ENCODE measurements around the gene TTLL9. TPM values are rescaled to one million over a fixed set of nuclear protein-coding genes. Genes with fewer than 3 reads are reported as not detected.

Gene TTLL9
- polyA plus RNA-seq, 1 donor (not counting 4 experiments of a cell fraction or from before 2014, with no cell fraction given): not detected

- Histone ChIP-seq H3K4me3 (ENCODE audit: control insufficient read depth in 2 of 3, extremely low read depth in 1 of 3, insufficient read depth in 2 of 3, low read depth in 1 of 3, low read length in 3 of 3) (no peak overlapping the region), H3K4me2 (ENCODE audit: control insufficient read depth, extremely low read depth, insufficient read depth, low read depth, low read length) (no peak overlapping the region), H3K79me2 (ENCODE audit: control insufficient read depth, insufficient read depth, low read length) (no peaks in the 10 kb centered on the region), H3K36me3 (ENCODE audit: control insufficient read depth in 2 of 2, extremely low read depth in 1 of 2, insufficient read depth in 2 of 2, low read length in 2 of 2) (no peaks in the 10 kb centered on the region), H3K27ac (ENCODE audit: control insufficient read depth, insufficient read depth, low read length) (no peak overlapping the region), H3K4me1 (ENCODE audit: control insufficient read depth, extremely low read depth, insufficient read depth, low read length) (no peaks in the 10 kb centered on the region), H3K27me3 (ENCODE audit: control insufficient read depth, extremely low read depth, insufficient read depth, low read length) (peaks cover 13% of the 10 kb centered on the region), H4K20me1 (ENCODE audit: control insufficient read depth, extremely low read depth, insufficient read depth, low read length) (no peaks in the 10 kb centered on the region), H3K9me3 (ENCODE audit: control insufficient read depth, low read depth, low read length) (no peaks in the 10 kb centered on the region), H3K9me1 (ENCODE audit: control insufficient read depth, extremely low read depth, insufficient read depth, low read length) (no peaks in the 10 kb centered on the region), H3K9ac (ENCODE audit: control insufficient read depth, extremely low read depth, insufficient read depth, low read length) (no peak overlapping the region), H2AFZ (ENCODE audit: control insufficient read depth, low read length) (no peak overlapping the region)
- FAIRE-seq (no peak), DNase-seq (ENCODE audit: low read depth, low spot score) (no peak)
- TF ChIP-seq CTCF (optimal IDR thresholded peaks at IDR 0.05 in 1 of 3, IDR thresholded peaks at IDR 0.05 in 1 of 3, conservative IDR thresholded peaks at IDR 0.05 in 1 of 3; ENCODE audit: extremely low read depth in 1 of 3, insufficient read depth in 2 of 3, low read length in 3 of 3): no peak
- no peak for TF ChIP-seq EZH2 (IDR thresholded peaks at IDR 0.05; ENCODE audit: low read length)
- dilution Hi-C loops (cut with MboI; ENCODE audit: extremely low pct_ligation_motif_present, low sequenced_read_pairs): no loop called here
These were observed 51.7 kb downstream of the TTLL9 start for GRCh38 chr20:31922181-31922580.

GRCh38 chr20:31922588-31922987, 52.2 kb downstream of the TTLL9 start:
- Histone ChIP-seq H3K9ac (ENCODE audit: control insufficient read depth, extremely low read depth, insufficient read depth, low read length) (no peak overlapping the region), H3K4me2 (ENCODE audit: control insufficient read depth, extremely low read depth, insufficient read depth, low read depth, low read length) (no peak overlapping the region), H3K4me1 (ENCODE audit: control insufficient read depth, extremely low read depth, insufficient read depth, low read length) (no peaks in the 10 kb centered on the region), H3K9me1 (ENCODE audit: control insufficient read depth, extremely low read depth, insufficient read depth, low read length) (no peaks in the 10 kb centered on the region), H4K20me1 (ENCODE audit: control insufficient read depth, extremely low read depth, insufficient read depth, low read length) (no peaks in the 10 kb centered on the region), H3K4me3 (ENCODE audit: control insufficient read depth in 2 of 3, extremely low read depth in 1 of 3, insufficient read depth in 2 of 3, low read depth in 1 of 3, low read length in 3 of 3) (no peak overlapping the region), H3K27me3 (ENCODE audit: control insufficient read depth, extremely low read depth, insufficient read depth, low read length) (peaks cover 13% of the 10 kb centered on the region), H3K36me3 (ENCODE audit: control insufficient read depth in 2 of 2, extremely low read depth in 1 of 2, insufficient read depth in 2 of 2, low read length in 2 of 2) (no peaks in the 10 kb centered on the region), H3K27ac (ENCODE audit: control insufficient read depth, insufficient read depth, low read length) (no peak overlapping the region), H2AFZ (ENCODE audit: control insufficient read depth, low read length) (no peak overlapping the region), H3K79me2 (ENCODE audit: control insufficient read depth, insufficient read depth, low read length) (no peaks in the 10 kb centered on the region), H3K9me3 (ENCODE audit: control insufficient read depth, low read depth, low read length) (no peaks in the 10 kb centered on the region)
- dilution Hi-C loops (cut with MboI; ENCODE audit: extremely low pct_ligation_motif_present, low sequenced_read_pairs): no loop called here
- DNase-seq (ENCODE audit: low read depth, low spot score): no peak
- no peak for FAIRE-seq
- TF ChIP-seq CTCF (optimal IDR thresholded peaks at IDR 0.05 in 1 of 3, IDR thresholded peaks at IDR 0.05 in 1 of 3, conservative IDR thresholded peaks at IDR 0.05 in 1 of 3; ENCODE audit: extremely low read depth in 1 of 3, insufficient read depth in 2 of 3, low read length in 3 of 3): no peak
- TF ChIP-seq EZH2 (IDR thresholded peaks at IDR 0.05; ENCODE audit: low read length): no peak
